ENCODE results near the gene DLG4.

The DLG4 gene

GRCh38 chr17:7177191-7177953, 42.3 kb downstream of the DLG4 start:
- CTCF ChIA-PET: interaction anchor here (0.6 to 2.2 kb wide), 25 partner anchors 8 to 1957 kb away, joined by 3 to 16 read pairs (median 3); partner anchors contain the start of gene SLC16A13
- peak; percentile 88 for DNase-seq (ENCODE audit: low spot score)
- H3K27ac ChIP-seq: no peak overlapping the region
- TF ChIP-seq, protein P1, sequence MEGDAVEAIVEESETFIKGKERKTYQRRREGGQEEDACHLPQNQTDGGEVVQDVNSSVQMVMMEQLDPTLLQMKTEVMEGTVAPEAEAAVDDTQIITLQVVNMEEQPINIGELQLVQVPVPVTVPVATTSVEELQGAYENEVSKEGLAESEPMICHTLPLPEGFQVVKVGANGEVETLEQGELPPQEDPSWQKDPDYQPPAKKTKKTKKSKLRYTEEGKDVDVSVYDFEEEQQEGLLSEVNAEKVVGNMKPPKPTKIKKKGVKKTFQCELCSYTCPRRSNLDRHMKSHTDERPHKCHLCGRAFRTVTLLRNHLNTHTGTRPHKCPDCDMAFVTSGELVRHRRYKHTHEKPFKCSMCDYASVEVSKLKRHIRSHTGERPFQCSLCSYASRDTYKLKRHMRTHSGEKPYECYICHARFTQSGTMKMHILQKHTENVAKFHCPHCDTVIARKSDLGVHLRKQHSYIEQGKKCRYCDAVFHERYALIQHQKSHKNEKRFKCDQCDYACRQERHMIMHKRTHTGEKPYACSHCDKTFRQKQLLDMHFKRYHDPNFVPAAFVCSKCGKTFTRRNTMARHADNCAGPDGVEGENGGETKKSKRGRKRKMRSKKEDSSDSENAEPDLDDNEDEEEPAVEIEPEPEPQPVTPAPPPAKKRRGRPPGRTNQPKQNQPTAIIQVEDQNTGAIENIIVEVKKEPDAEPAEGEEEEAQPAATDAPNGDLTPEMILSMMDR (conservative IDR thresholded peaks at IDR 0.05; ENCODE audit: low read depth): peak; percentile 93
- POLR2A ChIA-PET (ENCODE audit: low non-redundant PET): no interaction called here

GRCh38 chr17:7176841-7177190, 42.8 kb downstream of the DLG4 start:
- H3K27ac ChIP-seq: no peak overlapping the region
- ChIA-PET POLR2A (ENCODE audit: low non-redundant PET) (no interaction called here), CTCF (interaction anchor here (0.6 to 2.2 kb wide), 22 partner anchors 7 to 1956 kb away, joined by 3 to 16 read pairs (median 3); partner anchors contain the start of gene SLC16A13)
- TF ChIP-seq, protein P1 (conservative IDR thresholded peaks at IDR 0.05; ENCODE audit: low read depth): no peak
- no peak for DNase-seq (ENCODE audit: low spot score)

DNA sequence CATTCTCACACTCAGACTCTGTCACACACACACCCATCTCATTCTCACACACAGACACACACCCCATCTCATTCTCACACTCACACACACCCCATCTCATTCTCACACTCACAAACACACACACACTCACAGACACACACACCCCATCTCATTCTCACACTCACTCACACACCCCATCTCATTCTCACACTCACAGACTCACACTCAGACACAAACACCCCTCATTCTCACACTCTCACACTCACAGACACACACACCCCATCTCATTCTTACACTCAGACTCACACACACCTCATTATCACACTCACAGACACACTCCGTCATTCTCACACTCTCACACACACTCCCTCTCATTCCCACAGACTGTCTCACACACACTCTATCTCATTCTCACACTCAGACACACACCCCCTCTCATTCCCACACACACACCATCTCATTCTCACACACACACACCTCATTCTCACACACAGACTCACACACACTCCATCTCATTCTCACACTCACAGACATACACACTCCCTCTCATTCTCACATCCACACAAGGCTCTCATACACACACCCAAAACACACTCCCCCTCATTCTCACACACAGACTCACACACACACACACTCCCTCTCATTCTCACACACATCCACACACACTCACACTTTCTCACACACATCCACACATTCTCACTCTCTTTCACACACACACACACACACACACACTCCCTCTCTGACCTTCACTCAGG, 43.4 kb downstream of the DLG4 start:
- ChIA-PET CTCF (interaction anchor here (0.7 to 1.5 kb wide), 3 partner anchors 11 to 44 kb away, joined by 3 to 6 read pairs (median 6); no protein-coding TSS in a partner anchor), POLR2A (ENCODE audit: low non-redundant PET) (no interaction called here)
- H3K27ac ChIP-seq: no peak overlapping the region
- TF ChIP-seq, protein P1 (conservative IDR thresholded peaks at IDR 0.05; ENCODE audit: low read depth): no peak
- DNase-seq (ENCODE audit: low spot score): no peak

GRCh38 chr17:7175330-7175733, 44.3 kb downstream of the DLG4 start:
- no peak for DNase-seq (ENCODE audit: low spot score)
- ChIA-PET POLR2A (ENCODE audit: low non-redundant PET) (no interaction called here), CTCF (no interaction called here)
- TF ChIP-seq, protein P1 (conservative IDR thresholded peaks at IDR 0.05; ENCODE audit: low read depth): no peak
- H3K27ac ChIP-seq: no peak overlapping the region

DNA sequence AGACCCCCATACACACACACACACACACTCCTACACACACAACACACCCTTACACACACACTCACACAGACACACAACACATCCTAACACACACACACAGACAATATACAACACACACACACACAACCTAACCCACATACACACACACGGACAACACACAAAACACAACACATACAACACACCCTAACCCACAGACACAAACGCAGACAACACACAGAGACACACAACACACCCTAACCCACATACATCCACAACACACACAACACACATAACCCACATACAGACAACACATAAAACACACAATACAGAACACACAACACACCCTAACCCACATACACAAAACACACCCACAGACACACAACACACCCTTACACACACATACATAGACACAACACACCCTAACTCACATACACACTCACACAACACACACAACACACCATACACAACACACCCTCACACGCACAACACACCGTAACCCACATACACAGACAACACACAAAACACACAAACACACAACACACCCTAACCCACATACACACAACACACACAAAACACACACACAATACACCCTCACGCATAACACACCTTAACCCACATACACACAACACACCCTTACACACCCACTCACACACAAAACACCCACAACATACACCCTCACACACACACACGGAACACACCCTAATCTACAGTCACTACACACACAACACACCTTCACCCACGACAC, 44.9 kb downstream of the DLG4 start:
- DNase-seq (ENCODE audit: low spot score): no peak
- TF ChIP-seq, protein P1 (conservative IDR thresholded peaks at IDR 0.05; ENCODE audit: low read depth): no peak
- CTCF ChIA-PET: interaction anchor here (0.7 kb wide), 1 partner anchor 10 kb away, joined by 4 read pairs; no protein-coding TSS in a partner anchor
- POLR2A ChIA-PET (ENCODE audit: low non-redundant PET): no interaction called here
- no peak overlapping the region for H3K27ac ChIP-seq

All from RWPE1 (cell line).